ENCODE results near the gene NPC1L1.

DNA sequence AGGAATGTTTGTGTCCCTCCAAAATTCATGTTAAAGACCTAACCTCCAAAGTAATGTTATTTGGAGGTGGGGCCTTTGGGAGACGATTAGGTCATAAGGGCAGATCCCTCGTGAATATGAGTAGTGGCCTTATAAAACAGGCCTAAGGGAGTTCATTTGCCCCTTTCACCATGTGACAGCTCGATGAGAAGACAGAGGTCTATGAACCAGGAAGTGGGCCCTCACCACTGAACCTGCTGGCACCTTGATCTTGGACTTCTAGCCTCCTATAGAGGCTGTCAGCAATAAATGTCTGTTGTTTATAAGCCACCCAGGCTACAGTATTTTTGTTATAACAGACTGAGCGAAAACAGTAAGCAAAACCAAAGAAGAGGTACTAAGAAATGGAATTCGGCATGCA, 64.8 kb downstream of the NPC1L1 start:
- no peak for TF ChIP-seq CTCF (conservative IDR thresholded peaks at IDR 0.05)
- no peak for TF ChIP-seq EZH2 (IDR thresholded peaks at IDR 0.05; ENCODE audit: low read depth)
